GM23248 (cell line): Measurements from ENCODE around the gene DYSF.

Experiments
- EZH2 ChIP-seq: fragments of 200-600 bp; sonication (generic); IDR thresholded peaks from 2 replicates; pipeline ENCODE4 v1.6.1; 2018; ENCODE audit warnings: antibody characterized with exemption, mild to moderate bottlenecking; ENCODE audit not compliant: insufficient read depth, poor library complexity, severe bottlenecking
- EZH2phosphoT487 ChIP-seq: fragments of 200-600 bp; sonication (generic); IDR thresholded peaks from 2 replicates; pipeline ENCODE4 v1.6.1; 2018; ENCODE audit warnings: antibody characterized with exemption, moderate library complexity, mild to moderate bottlenecking, low read depth; ENCODE audit not compliant: insufficient read depth

DNA sequence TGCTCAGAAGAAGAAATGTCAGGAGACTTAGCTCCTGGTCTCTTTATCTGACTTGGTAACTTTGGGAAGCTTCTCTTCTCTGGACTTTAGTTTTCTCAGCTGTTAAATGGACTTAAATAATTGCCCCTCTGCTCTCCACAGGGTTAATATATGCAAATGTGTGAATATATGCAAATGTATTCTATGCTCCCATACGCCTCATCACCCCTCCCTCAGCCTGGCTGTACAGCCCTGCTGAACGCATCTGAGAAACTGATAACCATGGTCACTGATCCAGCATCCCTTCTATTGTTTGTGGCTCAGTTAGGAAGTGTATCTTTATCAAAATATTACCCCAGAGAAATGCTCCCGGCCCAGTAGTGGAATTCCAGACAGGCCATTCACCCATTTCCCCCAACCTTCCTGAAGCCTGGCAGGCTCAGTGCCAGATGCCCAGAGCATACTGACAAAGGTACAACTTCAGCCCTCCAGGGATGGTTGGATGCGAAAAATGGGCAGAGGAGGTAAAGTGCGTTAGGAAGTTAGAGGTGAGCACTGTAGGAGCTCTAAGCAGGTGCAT, 103.4 kb downstream of the DYSF start:
- TF ChIP-seq EZH2, result no peak
- TF ChIP-seq EZH2phosphoT487, result no peak
